Measurements from ENCODE around the gene GPR132.

Gene GPR132

DNA sequence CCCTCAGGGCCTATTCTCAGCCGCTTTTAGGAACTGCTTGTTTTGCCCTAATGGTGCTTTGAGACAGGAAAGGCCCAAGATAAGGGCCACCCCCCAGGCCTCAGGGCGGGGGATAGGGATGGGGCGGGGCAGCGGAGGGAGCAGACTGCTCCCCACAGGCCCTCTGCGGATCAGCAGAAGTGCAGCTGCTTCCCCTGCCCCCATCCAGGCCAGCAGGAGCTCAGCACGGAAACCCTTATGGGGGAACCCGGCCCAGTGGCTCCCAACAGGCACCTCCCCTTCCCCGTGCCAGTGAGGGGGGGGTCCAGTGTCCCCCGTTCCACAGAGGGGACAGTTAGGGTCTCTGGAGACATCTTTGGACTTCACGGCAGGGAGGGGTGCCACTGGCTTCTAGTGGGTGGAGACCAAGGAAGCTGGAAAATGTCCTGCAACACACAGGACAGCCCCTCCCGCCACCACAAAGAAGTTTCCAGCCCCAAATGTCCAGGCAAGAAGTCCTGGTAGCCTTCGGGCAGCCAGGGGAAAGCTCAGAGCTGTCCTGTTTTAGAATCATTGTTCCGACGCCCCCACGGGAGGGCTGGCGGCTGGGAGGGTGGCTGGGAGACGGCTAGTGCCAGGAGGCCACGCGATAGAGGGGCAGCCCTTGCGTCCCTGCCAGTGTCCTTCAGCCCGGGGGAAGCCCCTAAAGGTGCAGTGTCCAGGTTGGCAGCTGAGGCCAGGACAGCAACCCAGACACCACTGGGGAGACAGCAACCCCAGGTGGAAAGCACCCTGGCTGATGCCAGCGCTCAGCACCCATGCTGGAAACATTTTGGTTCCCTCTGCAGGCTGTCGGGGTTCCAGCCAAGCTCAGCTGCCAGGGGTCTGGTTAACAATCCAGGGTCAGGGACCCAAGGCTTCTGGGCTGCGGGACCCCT, 10.4 kb upstream of the GPR132 start:
- DNase-seq = peak; percentile 83 to 96 (median 96)
- 36% methylated on average over 20 of the region's 24 CpGs for WGBS (ENCODE audit: insufficient coverage)

DNA sequence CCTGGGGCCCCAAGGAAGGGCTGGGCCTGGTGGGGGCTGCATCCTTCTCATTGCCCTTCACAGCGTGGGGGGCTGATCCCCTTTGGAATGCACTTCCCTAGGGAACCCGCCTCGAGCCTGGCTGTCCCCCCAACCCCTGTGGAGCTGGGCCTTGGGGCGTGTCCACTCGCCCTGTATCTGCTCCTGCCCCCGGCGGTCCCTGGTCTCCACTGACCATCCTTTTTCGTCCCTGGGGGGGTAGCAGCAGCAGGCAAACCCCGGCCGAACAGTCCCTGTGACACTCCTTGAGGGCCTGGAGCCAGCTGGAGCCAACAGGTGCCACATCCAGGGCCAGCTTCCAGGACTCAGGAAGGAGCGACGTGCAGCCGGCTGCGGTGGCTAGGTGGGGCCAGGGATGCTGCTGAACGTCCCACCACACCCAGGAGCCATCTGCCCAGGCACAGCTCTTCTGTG, 9.4 kb upstream of the GPR132 start:
- Histone ChIP-seq H3K9me3 (ENCODE audit: control extremely low read depth in 1 of 5, control insufficient read depth in 4 of 5, insufficient read depth in 2 of 5, low read depth in 1 of 5, low read length in 4 of 5) (no peaks in the 10 kb centered on the region), H3K4me3 (ENCODE audit: control insufficient read depth in 1 of 7, extremely low read depth in 1 of 7, insufficient read depth in 4 of 7, low read depth in 2 of 7, low read length in 6 of 7) (no peak overlapping the region), H3K36me3 (ENCODE audit: control insufficient read depth in 4 of 4, insufficient read depth in 4 of 4, low read length in 3 of 4) (no peaks in the 10 kb centered on the region), H3K27me3 (replicated peaks in 2 of 5; ENCODE audit: control insufficient read depth in 4 of 5, insufficient read depth in 5 of 5, low read length in 4 of 5) (no peaks in the 10 kb centered on the region), H3K27ac (ENCODE audit: insufficient read depth in 1 of 2, low read depth in 1 of 2, low read length in 2 of 2, poor library complexity in 1 of 2, severe bottlenecking in 2 of 2) (no peak overlapping the region), H3K4me1 (ENCODE audit: control extremely low read depth in 1 of 4, control insufficient read depth in 4 of 4, insufficient read depth in 4 of 4, low read length in 3 of 4) (peaks cover 3 to 51% (median 44%) of the 10 kb centered on the region in 4 experiments)
- DNase-seq = no peak
- ChIA-PET POLR2A (interaction anchor here (1.5 to 3.8 kb wide), 3 partner anchors 10 to 13 kb away, joined by 6 to 28 read pairs (median 7); partner anchors contain the start of gene GPR132), CTCF (interaction anchor here (2.0 to 8.6 kb wide), 4 partner anchors 13 to 99 kb away, joined by 7 to 143 read pairs (median 68); partner anchors contain the start of gene GPR132)
- 58% methylated on average over 14 of the region's 15 CpGs for WGBS (ENCODE audit: insufficient coverage)

More for the DNA sequence above, 10.4 kb upstream of the GPR132 start:
- POLR2A ChIA-PET = interaction anchor here (1.0 to 3.8 kb wide), 4 partner anchors 11 to 217 kb away, joined by 3 to 28 read pairs (median 6); partner anchors contain the start of gene GPR132
- Histone ChIP-seq H3K4me1 (ENCODE audit: control extremely low read depth in 1 of 4, control insufficient read depth in 4 of 4, insufficient read depth in 4 of 4, low read length in 3 of 4) (peaks cover 3 to 41% (median 34%) of the 10 kb centered on the region in 4 experiments), H3K36me3 (ENCODE audit: control insufficient read depth in 4 of 4, insufficient read depth in 4 of 4, low read length in 3 of 4) (no peaks in the 10 kb centered on the region), H3K27ac (ENCODE audit: insufficient read depth in 1 of 2, low read depth in 1 of 2, low read length in 2 of 2, poor library complexity in 1 of 2, severe bottlenecking in 2 of 2) (peak overlapping the region in 1 of 2 experiments; percentile 33), H3K4me3 (ENCODE audit: control insufficient read depth in 1 of 7, extremely low read depth in 1 of 7, insufficient read depth in 4 of 7, low read depth in 2 of 7, low read length in 6 of 7) (peak overlapping the region in 6 of 7 experiments; percentile 26 to 61 (median 40)), H3K9me3 (ENCODE audit: control extremely low read depth in 1 of 5, control insufficient read depth in 4 of 5, insufficient read depth in 2 of 5, low read depth in 1 of 5, low read length in 4 of 5) (no peaks in the 10 kb centered on the region), H3K27me3 (replicated peaks in 2 of 5; ENCODE audit: control insufficient read depth in 4 of 5, insufficient read depth in 5 of 5, low read length in 4 of 5) (no peaks in the 10 kb centered on the region)
- CTCF ChIA-PET = interaction anchor here (0.8 to 8.6 kb wide), 5 partner anchors 12 to 100 kb away, joined by 3 to 143 read pairs (median 49); partner anchors contain the start of gene GPR132

DNA sequence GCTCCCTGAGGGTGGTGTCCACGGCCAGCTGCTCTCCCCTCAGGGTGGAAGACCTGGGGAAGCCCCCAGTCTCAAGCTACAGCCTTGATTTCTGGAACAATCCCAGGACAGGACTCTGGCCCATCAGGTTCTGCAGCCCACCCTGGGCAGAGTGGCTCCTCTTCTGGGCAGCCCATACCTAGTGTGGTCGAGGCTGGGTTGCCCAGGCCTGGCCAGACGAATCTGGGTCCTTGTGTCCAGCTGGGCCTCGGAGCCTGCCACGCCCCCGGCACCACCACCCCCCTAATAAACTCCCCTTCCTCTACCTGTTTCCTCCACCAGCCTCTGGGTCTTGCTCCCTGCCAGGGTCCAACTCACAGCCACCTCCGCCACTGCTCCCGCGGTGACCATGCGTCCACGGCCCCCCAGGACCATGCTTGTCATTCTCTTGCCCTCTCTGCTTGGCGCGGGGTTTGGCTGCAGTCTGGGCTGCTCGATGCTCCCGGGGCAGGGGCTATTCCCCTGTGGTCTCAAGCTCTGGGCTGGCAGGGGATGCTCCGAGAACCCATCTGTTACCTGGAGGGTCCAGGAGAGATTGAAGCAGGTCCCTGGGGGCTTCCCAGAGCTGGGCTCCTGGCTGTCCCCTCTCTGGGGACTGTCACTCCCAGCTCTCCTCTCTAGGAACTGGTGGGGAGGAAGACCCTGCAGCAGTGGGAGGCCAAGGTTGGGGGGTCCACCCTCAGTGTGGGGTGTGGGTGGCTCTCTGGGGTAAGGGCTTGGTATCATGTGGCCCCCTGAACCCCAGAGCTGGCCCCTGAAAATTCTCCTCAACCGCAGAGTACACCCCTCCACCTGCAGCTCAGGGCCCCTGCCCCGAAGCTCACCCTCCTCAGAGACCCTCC, 8.7 kb upstream of the GPR132 start:
- Histone ChIP-seq H3K9me3 (ENCODE audit: control extremely low read depth in 1 of 5, control insufficient read depth in 4 of 5, insufficient read depth in 2 of 5, low read depth in 1 of 5, low read length in 4 of 5) (no peaks in the 10 kb centered on the region), H3K4me3 (ENCODE audit: control insufficient read depth in 1 of 7, extremely low read depth in 1 of 7, insufficient read depth in 4 of 7, low read depth in 2 of 7, low read length in 6 of 7) (no peak overlapping the region), H3K4me1 (ENCODE audit: control extremely low read depth in 1 of 4, control insufficient read depth in 4 of 4, insufficient read depth in 4 of 4, low read length in 3 of 4) (peaks cover 3 to 55% (median 48%) of the 10 kb centered on the region in 4 experiments), H3K27ac (ENCODE audit: insufficient read depth in 1 of 2, low read depth in 1 of 2, low read length in 2 of 2, poor library complexity in 1 of 2, severe bottlenecking in 2 of 2) (no peak overlapping the region), H3K27me3 (replicated peaks in 2 of 5; ENCODE audit: control insufficient read depth in 4 of 5, insufficient read depth in 5 of 5, low read length in 4 of 5) (no peaks in the 10 kb centered on the region), H3K36me3 (ENCODE audit: control insufficient read depth in 4 of 4, insufficient read depth in 4 of 4, low read length in 3 of 4) (no peaks in the 10 kb centered on the region)
- CTCF ChIA-PET = interaction anchor here (1.6 to 8.6 kb wide), 4 partner anchors 12 to 62 kb away, joined by 3 to 143 read pairs (median 68); partner anchors contain the start of gene GPR132
- DNase-seq = no peak
- POLR2A ChIA-PET = interaction anchor here (0.7 to 3.8 kb wide), 4 partner anchors 9 to 14 kb away, joined by 4 to 28 read pairs (median 6); partner anchors contain the start of gene GPR132
- 94% methylated on average over 17 of the region's 18 CpGs for WGBS (ENCODE audit: insufficient coverage)

DNA sequence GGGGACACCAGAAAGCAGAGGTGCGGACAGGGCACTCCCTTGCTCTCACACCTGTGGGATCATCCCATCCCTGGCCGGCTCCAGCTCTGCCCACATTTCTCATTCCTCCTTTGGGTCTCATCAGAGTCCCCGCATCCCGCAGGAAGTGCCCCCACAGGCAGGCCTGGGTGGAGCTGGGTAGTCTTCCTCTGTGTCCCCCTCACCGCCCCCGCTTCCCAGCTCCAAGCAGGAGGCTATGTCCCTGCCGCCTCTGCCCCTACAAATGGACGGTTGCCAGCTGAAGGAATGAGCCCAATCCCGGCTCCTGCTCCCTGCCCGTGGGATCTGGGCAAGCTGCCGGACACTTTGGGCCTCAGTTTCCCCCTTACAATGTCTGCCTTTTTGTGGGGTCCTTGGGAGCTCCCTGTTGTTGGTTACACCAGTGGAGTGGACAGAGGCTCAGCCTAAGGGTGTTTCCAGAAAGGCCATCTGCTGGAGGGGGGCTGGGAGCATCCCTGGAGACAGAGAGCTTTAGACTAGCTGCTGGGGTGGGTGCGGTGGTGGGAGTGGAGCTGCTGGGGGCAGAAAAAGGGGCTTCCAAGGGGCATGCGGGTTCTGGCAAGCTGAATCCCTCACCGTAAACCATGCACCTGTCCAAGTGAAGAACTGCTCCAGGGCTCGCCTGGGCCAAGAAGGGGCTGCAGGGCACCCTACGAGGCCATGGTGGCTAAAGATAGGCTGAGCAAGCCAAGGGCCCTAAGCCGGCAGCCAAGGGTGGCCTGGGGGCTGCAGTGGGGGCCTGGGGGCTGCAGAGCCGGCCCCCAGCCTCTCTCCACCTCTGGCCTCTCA, 7.9 kb upstream of the GPR132 start:
- H3K36me3 ChIP-seq (ENCODE audit: control insufficient read depth in 4 of 4, insufficient read depth in 4 of 4, low read length in 3 of 4) = no peaks in the 10 kb centered on the region
- no peak overlapping the region for H3K27ac ChIP-seq (ENCODE audit: insufficient read depth in 1 of 2, low read depth in 1 of 2, low read length in 2 of 2, poor library complexity in 1 of 2, severe bottlenecking in 2 of 2)
- peaks cover 3 to 58% (median 50%) of the 10 kb centered on the region in 4 experiments for H3K4me1 ChIP-seq (ENCODE audit: control extremely low read depth in 1 of 4, control insufficient read depth in 4 of 4, insufficient read depth in 4 of 4, low read length in 3 of 4)
- H3K27me3 ChIP-seq (replicated peaks in 2 of 5; ENCODE audit: control insufficient read depth in 4 of 5, insufficient read depth in 5 of 5, low read length in 4 of 5) = no peaks in the 10 kb centered on the region
- ChIA-PET POLR2A (interaction anchor here (0.6 to 0.7 kb wide), 2 partner anchors 13 to 129 kb away, joined by 3 to 4 read pairs; no protein-coding TSS in a partner anchor), CTCF (interaction anchor here (1.6 to 8.6 kb wide), 4 partner anchors 12 to 61 kb away, joined by 3 to 143 read pairs (median 68); partner anchors contain the start of gene GPR132)
- no peak overlapping the region for H3K4me3 ChIP-seq (ENCODE audit: control insufficient read depth in 1 of 7, extremely low read depth in 1 of 7, insufficient read depth in 4 of 7, low read depth in 2 of 7, low read length in 6 of 7)
- no peaks in the 10 kb centered on the region for H3K9me3 ChIP-seq (ENCODE audit: control extremely low read depth in 1 of 5, control insufficient read depth in 4 of 5, insufficient read depth in 2 of 5, low read depth in 1 of 5, low read length in 4 of 5)
- WGBS (ENCODE audit: insufficient coverage) = 95% methylated on average over 18 of the region's 18 CpGs
- no peak for DNase-seq

DNA sequence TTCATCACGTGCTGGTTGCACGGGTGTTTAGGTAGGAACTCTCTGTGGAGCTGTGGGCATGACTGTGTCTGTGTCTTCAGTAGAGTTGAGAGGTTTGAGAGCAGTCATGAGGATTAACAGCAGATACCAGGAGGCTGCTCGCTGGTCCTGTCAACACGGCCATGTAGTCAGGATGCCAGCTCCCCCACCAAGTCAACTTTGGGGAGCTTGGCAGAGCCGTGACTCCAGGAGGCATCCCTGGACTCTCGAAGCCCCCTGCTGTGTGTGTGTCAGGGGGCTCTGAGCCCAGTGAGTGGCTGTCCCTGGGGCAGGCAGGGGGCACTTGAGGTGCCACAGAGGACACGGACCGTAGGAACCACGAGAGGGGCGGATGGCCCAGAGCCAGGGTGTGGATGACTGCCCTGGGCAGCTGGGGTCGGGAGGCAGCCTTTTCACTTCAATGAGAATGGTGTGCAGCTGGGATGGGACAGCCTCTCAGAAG, 7.2 kb upstream of the GPR132 start:
- Histone ChIP-seq H3K9me3 (ENCODE audit: control extremely low read depth in 1 of 5, control insufficient read depth in 4 of 5, insufficient read depth in 2 of 5, low read depth in 1 of 5, low read length in 4 of 5) (no peaks in the 10 kb centered on the region), H3K36me3 (ENCODE audit: control insufficient read depth in 4 of 4, insufficient read depth in 4 of 4, low read length in 3 of 4) (no peaks in the 10 kb centered on the region), H3K4me1 (ENCODE audit: control extremely low read depth in 1 of 4, control insufficient read depth in 4 of 4, insufficient read depth in 4 of 4, low read length in 3 of 4) (peaks cover 3 to 60% (median 55%) of the 10 kb centered on the region in 4 experiments), H3K27me3 (replicated peaks in 2 of 5; ENCODE audit: control insufficient read depth in 4 of 5, insufficient read depth in 5 of 5, low read length in 4 of 5) (no peaks in the 10 kb centered on the region), H3K27ac (ENCODE audit: insufficient read depth in 1 of 2, low read depth in 1 of 2, low read length in 2 of 2, poor library complexity in 1 of 2, severe bottlenecking in 2 of 2) (no peak overlapping the region), H3K4me3 (ENCODE audit: control insufficient read depth in 1 of 7, extremely low read depth in 1 of 7, insufficient read depth in 4 of 7, low read depth in 2 of 7, low read length in 6 of 7) (no peak overlapping the region)
- ChIA-PET POLR2A (interaction anchor here (0.6 kb wide), 1 partner anchor 128 kb away, joined by 3 read pairs; no protein-coding TSS in a partner anchor), CTCF (interaction anchor here (7.6 to 8.6 kb wide), 3 partner anchors 11 to 25 kb away, joined by 49 to 143 read pairs (median 86); partner anchors contain the start of gene GPR132)
- no peak for DNase-seq
- 89% methylated on average over 7 of the region's 11 CpGs for WGBS (ENCODE audit: insufficient coverage)

DNA sequence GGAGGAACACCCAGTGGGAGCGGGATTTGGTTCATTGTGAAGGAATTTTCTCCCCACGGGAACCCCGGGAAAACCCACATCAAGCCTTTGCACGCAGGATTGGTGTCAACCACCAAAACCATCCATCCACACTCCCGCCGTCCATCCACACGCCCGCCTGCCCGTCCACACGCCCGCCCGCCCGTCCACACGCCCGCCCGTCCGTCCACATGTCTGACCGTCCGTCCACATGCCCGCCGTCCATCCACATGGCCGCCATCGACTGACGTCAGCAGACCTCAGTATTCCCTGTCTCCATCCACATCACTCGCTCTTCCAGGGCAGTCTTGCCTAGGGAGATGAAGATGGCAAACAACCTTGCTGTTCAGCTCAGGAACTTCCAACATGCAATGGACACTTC, 6.7 kb upstream of the GPR132 start:
- ChIA-PET POLR2A (no interaction called here), CTCF (interaction anchor here (7.6 to 8.6 kb wide), 3 partner anchors 10 to 25 kb away, joined by 49 to 143 read pairs (median 86); partner anchors contain the start of gene GPR132)
- peaks cover 3 to 60% (median 55%) of the 10 kb centered on the region in 4 experiments for H3K4me1 ChIP-seq (ENCODE audit: control extremely low read depth in 1 of 4, control insufficient read depth in 4 of 4, insufficient read depth in 4 of 4, low read length in 3 of 4)
- no peaks in the 10 kb centered on the region for H3K9me3 ChIP-seq (ENCODE audit: control extremely low read depth in 1 of 5, control insufficient read depth in 4 of 5, insufficient read depth in 2 of 5, low read depth in 1 of 5, low read length in 4 of 5)
- H3K4me3 ChIP-seq (ENCODE audit: control insufficient read depth in 1 of 7, extremely low read depth in 1 of 7, insufficient read depth in 4 of 7, low read depth in 2 of 7, low read length in 6 of 7) = no peak overlapping the region
- H3K27me3 ChIP-seq (replicated peaks in 2 of 5; ENCODE audit: control insufficient read depth in 4 of 5, insufficient read depth in 5 of 5, low read length in 4 of 5) = no peaks in the 10 kb centered on the region
- DNase-seq = no peak
- H3K36me3 ChIP-seq (ENCODE audit: control insufficient read depth in 4 of 4, insufficient read depth in 4 of 4, low read length in 3 of 4) = no peaks in the 10 kb centered on the region
- no peak overlapping the region for H3K27ac ChIP-seq (ENCODE audit: insufficient read depth in 1 of 2, low read depth in 1 of 2, low read length in 2 of 2, poor library complexity in 1 of 2, severe bottlenecking in 2 of 2)
- 94% methylated on average over 25 of the region's 25 CpGs for WGBS (ENCODE audit: insufficient coverage)

All from common myeloid progenitor, CD34-positive (primary cell).